CD4-positive, alpha-beta memory T cell (primary cell): Measurements from ENCODE around the gene ST6GALNAC3. TPM values are rescaled to one million over a fixed set of nuclear protein-coding genes. Genes with fewer than 3 reads are reported as not detected.

Experiments used
- CTCF ChIA-PET: fragments of 350-600 bp; sonication (Branson Sonifier 250); formaldehyde crosslinking; loops from one replicate; lab custom pipeline; 2021; ENCODE audit warnings: inconsistent platforms; ENCODE audit not compliant: partially characterized antibody; lab: Charles Lee
- POLR2A ChIA-PET: fragments of 350-600 bp; sonication (Branson Sonifier 250); formaldehyde crosslinking; loops from one replicate; lab custom pipeline; 2021; ENCODE audit not compliant: partially characterized antibody; lab: Charles Lee
- DNase-seq, 5 donors: peaks; one replicate each; pipeline versions ENCODE4 v3.0.0 to v3.0.0-alpha.2; 2020 to 2022; ENCODE audit warnings: mixed read lengths in 1 of 5
- H3K27ac ChIP-seq: one replicate; pipeline ENCODE4 v1.7.0; 2013; ENCODE audit warnings: low read depth, low read length
- H3K27me3 ChIP-seq: 2 replicates; pipeline ENCODE4 v1.7.0; 2013; ENCODE audit warnings: mild to moderate bottlenecking, low read length, moderate library complexity; ENCODE audit not compliant: insufficient read depth
- H3K36me3 ChIP-seq: 2 replicates; pipeline ENCODE4 v1.7.0; 2013; ENCODE audit warnings: mild to moderate bottlenecking, low read length, moderate library complexity; ENCODE audit not compliant: insufficient read depth
- H3K4me1 ChIP-seq: 2 replicates; pipeline ENCODE4 v1.7.0; 2013; ENCODE audit warnings: mild to moderate bottlenecking, low read length, moderate library complexity; ENCODE audit not compliant: insufficient read depth
- H3K4me3 ChIP-seq, 2 donors: one replicate each; pipeline ENCODE4 v1.7.0; 2013; ENCODE audit warnings: low read length in 2 of 2, mild to moderate bottlenecking in 1 of 2
- H3K9me3 ChIP-seq, 2 donors: one replicate each; pipeline ENCODE4 v1.7.0; 2013; ENCODE audit warnings: low read length in 2 of 2, control low read depth in 1 of 2; ENCODE audit not compliant: control insufficient read depth in 1 of 2
- H3K27ac Mint-ChIP-seq, 7 donors: one replicate each; pipeline ENCODE4 v1.8.0; 2020 to 2021; ENCODE audit warnings: mixed read lengths in 7 of 7, mild to moderate bottlenecking in 6 of 7, inconsistent platforms in 3 of 7, moderate library complexity in 3 of 7
- H3K27me3 Mint-ChIP-seq, 2 donors: one replicate each; pipeline ENCODE4 v1.8.0; 2020 to 2021; ENCODE audit warnings: mixed read lengths in 2 of 2
- H3K36me3 Mint-ChIP-seq, 2 donors: one replicate each; pipeline ENCODE4 v1.8.0; 2020 to 2021; ENCODE audit warnings: mixed read lengths in 2 of 2, inconsistent platforms in 1 of 2, mild to moderate bottlenecking in 1 of 2
- H3K4me1 Mint-ChIP-seq, 4 donors: one replicate each; pipeline ENCODE4 v1.8.0; 2020 to 2021; ENCODE audit warnings: mixed read lengths in 4 of 4, mild to moderate bottlenecking in 1 of 4
- H3K4me3 Mint-ChIP-seq, 8 donors: one replicate each; pipeline ENCODE4 v1.8.0; 2020 to 2021; ENCODE audit warnings: mixed read lengths in 8 of 8, mild to moderate bottlenecking in 7 of 8, moderate library complexity in 6 of 8, inconsistent platforms in 3 of 8
- H3K9me3 Mint-ChIP-seq, 8 donors: one replicate each; pipeline ENCODE4 v1.8.0; 2020 to 2021; ENCODE audit warnings: mixed read lengths in 8 of 8, mild to moderate bottlenecking in 5 of 8, inconsistent platforms in 3 of 8, moderate library complexity in 1 of 8
- intact Hi-C: fragments of 100-400 bp; cut with micrococcal nuclease; formaldehyde crosslinking; loops from one replicate; pipeline ENCODE4 v1.15.1; 2023
- polyA plus RNA-seq, 2 donors: library from polyadenylated mRNA; unstranded; fragments of 300-500 nt; fragmentation: Illumina TruSeq; gene quantifications; one replicate each; pipeline ENCODE4 v1.2.3, GENCODE V29; 2021
- total RNA-seq, 2 experiments: library from RNA; stranded (reverse); gene quantifications; one replicate each; pipeline ENCODE4 v1.2.3, GENCODE V29; 2021

Gene ST6GALNAC3
- total and polyA plus RNA-seq, 4 experiments from 2014 or later, result 0.47 to 1.2 (median 1.1) TPM; not detected in 1

- H3K9me3 Mint-ChIP-seq, result peaks cover 0 to 2% (median 0%) of the 10 kb centered on the region in 8 donors
- H3K27me3 Mint-ChIP-seq, result no peaks in the 10 kb centered on the region
- ChIA-PET POLR2A (no interaction called here), CTCF (no interaction called here)
- no peak for DNase-seq
- no peaks in the 10 kb centered on the region for H3K36me3 ChIP-seq
- H3K36me3 Mint-ChIP-seq, result no peaks in the 10 kb centered on the region
- H3K4me1 Mint-ChIP-seq, result peaks cover 0 to 4% (median 0%) of the 10 kb centered on the region in 4 donors
- intact Hi-C loops, result no loop called here
- no peak overlapping the region for H3K27ac Mint-ChIP-seq
- H3K27ac ChIP-seq, result no peak overlapping the region
- no peak overlapping the region for H3K4me3 ChIP-seq
- H3K27me3 ChIP-seq, result no peaks in the 10 kb centered on the region
- no peak overlapping the region for H3K4me3 Mint-ChIP-seq
- no peaks in the 10 kb centered on the region for H3K4me1 ChIP-seq
- no peaks in the 10 kb centered on the region for H3K9me3 ChIP-seq
Measured at GRCh38 chr1:76668046-76668445, 593.5 kb downstream of the ST6GALNAC3 start.

GRCh38 chr1:76669131-76669530 is 594.6 kb downstream of the ST6GALNAC3 start:
- peaks cover 0 to 2% (median 0%) of the 10 kb centered on the region in 8 donors for H3K9me3 Mint-ChIP-seq
- H3K4me1 ChIP-seq, result no peaks in the 10 kb centered on the region
- H3K27me3 ChIP-seq, result no peaks in the 10 kb centered on the region
- no peak overlapping the region for H3K4me3 Mint-ChIP-seq
- ChIA-PET POLR2A (no interaction called here), CTCF (no interaction called here)
- no peak overlapping the region for H3K27ac Mint-ChIP-seq
- no peaks in the 10 kb centered on the region for H3K9me3 ChIP-seq
- no peaks in the 10 kb centered on the region for H3K36me3 Mint-ChIP-seq
- H3K36me3 ChIP-seq, result no peaks in the 10 kb centered on the region
- no peak overlapping the region for H3K27ac ChIP-seq
- intact Hi-C loops, result no loop called here
- no peak for DNase-seq
- H3K4me1 Mint-ChIP-seq, result peaks cover 0 to 4% (median 0%) of the 10 kb centered on the region in 4 donors
- H3K27me3 Mint-ChIP-seq, result no peaks in the 10 kb centered on the region
- no peak overlapping the region for H3K4me3 ChIP-seq

- Mint-ChIP-seq H3K27ac (no peak overlapping the region), H3K9me3 (no peaks in the 10 kb centered on the region), H3K27me3 (no peaks in the 10 kb centered on the region), H3K4me3 (no peak overlapping the region), H3K4me1 (peaks cover 0 to 4% (median 0%) of the 10 kb centered on the region in 4 donors), H3K36me3 (no peaks in the 10 kb centered on the region)
- H3K27ac ChIP-seq, result no peak overlapping the region
- H3K9me3 ChIP-seq, result no peaks in the 10 kb centered on the region
- H3K27me3 ChIP-seq, result no peaks in the 10 kb centered on the region
- H3K4me3 ChIP-seq, result no peak overlapping the region
- intact Hi-C loops, result no loop called here
- H3K4me1 ChIP-seq, result no peaks in the 10 kb centered on the region
- DNase-seq, result no peak
- POLR2A ChIA-PET, result no interaction called here
- CTCF ChIA-PET, result no interaction called here
- no peaks in the 10 kb centered on the region for H3K36me3 ChIP-seq
Measured at GRCh38 chr1:76669624-76670315, 595.2 kb downstream of the ST6GALNAC3 start.

- no peak for DNase-seq
Measured at GRCh38 chr1:76674689-76675210, 600.2 kb downstream of the ST6GALNAC3 start.

GRCh38 chr1:76677416-76678405 is 603.2 kb downstream of the ST6GALNAC3 start:
- Histone ChIP-seq H3K4me1 (no peaks in the 10 kb centered on the region), H3K27ac (no peak overlapping the region), H3K27me3 (no peaks in the 10 kb centered on the region), H3K36me3 (no peaks in the 10 kb centered on the region), H3K4me3 (no peak overlapping the region), H3K9me3 (no peaks in the 10 kb centered on the region)
- no peak overlapping the region for H3K27ac Mint-ChIP-seq
- POLR2A ChIA-PET, result no interaction called here
- H3K36me3 Mint-ChIP-seq, result no peaks in the 10 kb centered on the region
- H3K27me3 Mint-ChIP-seq, result no peaks in the 10 kb centered on the region
- H3K9me3 Mint-ChIP-seq, result no peaks in the 10 kb centered on the region
- H3K4me3 Mint-ChIP-seq, result no peak overlapping the region
- intact Hi-C loops, result no loop called here
- H3K4me1 Mint-ChIP-seq, result no peaks in the 10 kb centered on the region
- DNase-seq, result no peak
- CTCF ChIA-PET, result no interaction called here

More at GRCh38 chr1:76674689-76675210, 600.2 kb downstream of the ST6GALNAC3 start:
- no peaks in the 10 kb centered on the region for H3K4me1 ChIP-seq
- H3K27ac ChIP-seq, result no peak overlapping the region
- ChIA-PET CTCF (no interaction called here), POLR2A (no interaction called here)
- H3K4me3 ChIP-seq, result no peak overlapping the region
- no peak overlapping the region for H3K4me3 Mint-ChIP-seq
- H3K36me3 ChIP-seq, result no peaks in the 10 kb centered on the region
- intact Hi-C loops, result no loop called here
- no peaks in the 10 kb centered on the region for H3K27me3 ChIP-seq
- no peaks in the 10 kb centered on the region for H3K9me3 ChIP-seq
- no peaks in the 10 kb centered on the region for H3K27me3 Mint-ChIP-seq
- no peaks in the 10 kb centered on the region for H3K36me3 Mint-ChIP-seq
- H3K9me3 Mint-ChIP-seq, result no peaks in the 10 kb centered on the region
- H3K27ac Mint-ChIP-seq, result no peak overlapping the region
- H3K4me1 Mint-ChIP-seq, result no peaks in the 10 kb centered on the region

GRCh38 chr1:76679534-76680152 is 605.1 kb downstream of the ST6GALNAC3 start:
- Histone ChIP-seq H3K36me3 (no peaks in the 10 kb centered on the region), H3K4me1 (no peaks in the 10 kb centered on the region), H3K9me3 (no peaks in the 10 kb centered on the region), H3K27ac (no peak overlapping the region), H3K4me3 (no peak overlapping the region), H3K27me3 (no peaks in the 10 kb centered on the region)
- intact Hi-C loops, result no loop called here
- Mint-ChIP-seq H3K9me3 (no peaks in the 10 kb centered on the region), H3K27me3 (no peaks in the 10 kb centered on the region), H3K27ac (no peak overlapping the region), H3K36me3 (no peaks in the 10 kb centered on the region), H3K4me1 (no peaks in the 10 kb centered on the region), H3K4me3 (no peak overlapping the region)
- no peak for DNase-seq
- POLR2A ChIA-PET, result no interaction called here
- CTCF ChIA-PET, result no interaction called here

GRCh38 chr1:76680651-76681050 is 606.1 kb downstream of the ST6GALNAC3 start:
- Mint-ChIP-seq H3K4me1 (no peaks in the 10 kb centered on the region), H3K36me3 (no peaks in the 10 kb centered on the region), H3K27me3 (no peaks in the 10 kb centered on the region), H3K4me3 (no peak overlapping the region), H3K9me3 (no peaks in the 10 kb centered on the region), H3K27ac (no peak overlapping the region)
- Histone ChIP-seq H3K36me3 (no peaks in the 10 kb centered on the region), H3K4me1 (no peaks in the 10 kb centered on the region), H3K4me3 (no peak overlapping the region), H3K9me3 (no peaks in the 10 kb centered on the region), H3K27ac (no peak overlapping the region), H3K27me3 (no peaks in the 10 kb centered on the region)
- no peak for DNase-seq
- intact Hi-C loops, result no loop called here
- POLR2A ChIA-PET, result no interaction called here
- CTCF ChIA-PET, result no interaction called here
